ENCODE results near the gene ATP6V1E1.

ATP6V1E1 gene

DNA sequence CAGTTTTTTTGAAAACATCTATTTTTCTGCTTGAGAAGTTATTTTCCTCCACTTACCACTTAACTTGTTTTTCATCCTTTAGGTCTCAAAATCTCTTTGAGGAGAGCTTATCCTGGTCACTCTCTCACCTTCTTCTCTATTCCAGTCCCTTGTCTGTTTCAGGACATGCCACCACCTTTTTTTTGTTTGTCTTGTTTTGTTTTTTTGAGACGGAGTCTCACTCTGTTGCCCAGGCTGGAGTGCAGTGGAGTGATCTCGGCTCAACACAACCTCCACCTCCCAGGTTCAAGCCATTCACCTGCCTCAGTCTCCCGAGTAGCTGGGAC lies 5.4 kb upstream of the ATP6V1E1 start:
- no peak for DNase-seq (ENCODE audit: low read depth)

DNA sequence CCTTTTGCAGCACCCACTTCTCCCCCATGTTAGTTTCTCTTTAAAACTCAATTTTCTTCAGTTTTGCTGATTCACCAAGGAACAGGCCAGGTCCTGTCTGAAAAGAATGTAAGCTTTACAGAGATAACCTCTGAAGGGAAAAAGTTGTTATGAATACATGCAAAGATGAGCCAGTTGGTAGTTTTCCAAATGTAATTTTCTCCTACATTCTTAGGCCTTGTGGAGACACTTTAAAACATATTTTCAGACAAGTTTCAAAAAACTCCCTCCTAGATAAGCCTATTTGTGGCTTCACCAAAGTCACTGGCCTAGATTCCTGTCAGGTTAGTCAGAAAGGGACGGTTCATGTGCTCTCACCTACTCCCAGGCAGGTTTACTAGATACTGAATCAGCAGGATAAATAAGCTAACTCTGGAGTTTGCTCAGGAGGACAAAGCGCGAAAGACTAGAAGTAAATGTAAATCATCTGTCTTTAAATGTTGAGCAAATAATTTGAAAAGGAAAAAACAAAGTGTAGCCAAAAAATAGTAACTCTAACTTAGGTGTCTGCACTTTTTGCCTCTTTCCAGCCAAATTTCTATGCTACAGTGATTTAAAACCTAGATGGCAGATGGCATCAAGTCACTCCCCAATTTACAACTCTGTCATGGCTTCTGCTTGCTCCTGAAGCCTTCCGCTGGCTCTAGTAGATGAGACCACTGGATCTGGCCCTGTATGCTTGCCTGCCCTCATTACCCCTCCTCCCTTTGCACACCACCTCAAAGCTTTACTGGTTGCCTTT lies 4.9 kb upstream of the ATP6V1E1 start:
- no peak for DNase-seq (ENCODE audit: low read depth)

DNA sequence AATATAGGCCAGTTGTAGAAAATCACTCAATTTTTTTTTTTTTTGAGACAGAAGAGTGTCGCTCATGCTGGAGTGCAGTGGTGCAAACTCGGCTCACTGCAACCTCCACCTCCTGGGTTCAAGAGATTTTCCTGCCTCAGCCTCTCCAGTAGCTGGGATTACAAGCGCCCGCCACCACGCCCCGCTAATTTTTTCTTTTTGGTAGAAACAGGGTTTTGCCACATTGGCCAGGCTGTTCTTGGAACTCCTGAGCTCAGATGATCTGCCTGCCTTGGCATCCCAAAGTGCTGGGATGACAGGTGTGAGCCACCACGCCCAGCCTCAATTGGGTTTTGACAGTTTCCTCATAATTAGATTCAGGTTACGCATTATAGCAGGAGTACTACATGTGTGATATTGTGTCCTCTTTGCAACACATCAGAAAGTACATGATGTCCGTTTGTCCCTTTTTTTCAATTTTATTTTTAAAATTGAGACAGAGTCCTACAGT lies 2.6 kb upstream of the ATP6V1E1 start:
- DNase-seq (ENCODE audit: low read depth), result no peak

DNA sequence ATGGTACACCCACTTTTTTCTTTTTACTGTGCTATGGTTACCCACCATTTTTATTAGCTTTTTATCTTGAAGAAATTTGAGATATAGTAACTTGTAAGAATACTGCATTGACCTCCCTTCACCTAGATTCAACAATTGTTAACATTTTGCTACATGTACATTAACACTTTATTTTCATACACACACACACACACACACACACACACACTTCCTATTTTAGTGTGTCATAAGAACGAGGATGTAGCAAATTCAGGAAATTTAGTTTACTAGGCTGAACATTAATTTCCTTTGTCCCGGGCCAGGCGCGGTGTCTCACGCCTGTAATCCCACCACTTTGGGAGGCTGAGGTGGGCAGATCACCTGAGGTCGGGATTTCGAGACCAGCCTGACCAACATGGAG lies 1.1 kb upstream of the ATP6V1E1 start:
- DNase-seq (ENCODE audit: low read depth), result no peak

DNA sequence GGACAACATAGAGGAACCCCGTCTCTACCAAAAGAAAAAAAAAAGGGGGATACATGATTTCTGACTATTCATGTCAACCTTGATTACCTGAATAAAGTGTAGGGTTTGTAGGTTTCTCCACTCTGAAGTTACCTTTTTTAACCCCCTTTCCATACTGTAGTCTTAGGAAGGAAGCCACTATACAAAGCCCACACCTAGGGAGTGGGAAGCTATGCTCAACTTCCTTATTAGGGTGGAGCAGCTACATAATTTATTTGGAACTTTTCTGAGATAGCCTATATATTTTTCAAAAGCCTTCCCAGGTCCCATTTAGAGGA lies 582 bp upstream of the ATP6V1E1 start:
- DNase-seq (ENCODE audit: low read depth), result no peak

DNA sequence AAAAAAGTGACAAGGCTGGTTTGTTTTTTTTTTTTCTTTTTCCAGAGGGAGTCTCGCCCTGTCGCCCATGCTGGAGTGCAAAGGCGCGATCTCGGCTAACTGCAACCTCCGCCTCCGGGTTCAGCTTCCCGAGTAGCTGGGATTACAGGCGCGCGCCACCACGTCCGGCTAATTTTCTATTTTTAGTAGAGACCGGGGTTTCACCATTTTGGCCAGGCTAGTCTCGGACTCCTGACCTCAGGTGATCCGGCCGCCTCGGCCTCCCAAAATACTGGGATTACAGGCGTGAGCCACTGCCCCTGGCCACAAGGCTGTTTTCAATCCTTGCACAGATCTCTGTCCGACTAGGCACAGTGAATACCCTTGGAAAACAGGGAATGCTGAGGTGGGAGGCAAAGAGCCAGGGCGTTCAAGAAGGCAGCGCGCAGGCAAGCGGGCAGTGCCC lies 566 bp downstream of the ATP6V1E1 start:
- DNase-seq (ENCODE audit: low read depth), result no peak

DNA sequence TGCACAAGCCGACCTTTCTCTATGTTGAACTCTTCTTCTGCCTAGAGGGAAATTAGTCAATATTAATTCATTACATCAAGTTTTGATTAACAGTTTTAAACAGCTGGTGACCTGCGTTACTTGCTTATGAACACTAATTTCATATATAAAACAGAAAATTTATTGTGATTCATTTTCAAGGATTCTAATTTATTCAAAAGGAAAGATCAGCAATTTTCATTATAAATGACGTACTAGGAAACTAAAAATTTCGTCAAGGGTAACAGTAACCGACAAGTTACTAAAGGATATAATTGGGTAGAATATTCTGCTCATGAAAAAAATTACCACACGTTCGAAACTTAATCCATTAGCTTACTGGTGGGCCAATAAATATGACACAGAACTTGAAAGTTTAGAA lies 15.3 kb downstream of the ATP6V1E1 start:
- DNase-seq (ENCODE audit: low read depth), result no peak

DNA sequence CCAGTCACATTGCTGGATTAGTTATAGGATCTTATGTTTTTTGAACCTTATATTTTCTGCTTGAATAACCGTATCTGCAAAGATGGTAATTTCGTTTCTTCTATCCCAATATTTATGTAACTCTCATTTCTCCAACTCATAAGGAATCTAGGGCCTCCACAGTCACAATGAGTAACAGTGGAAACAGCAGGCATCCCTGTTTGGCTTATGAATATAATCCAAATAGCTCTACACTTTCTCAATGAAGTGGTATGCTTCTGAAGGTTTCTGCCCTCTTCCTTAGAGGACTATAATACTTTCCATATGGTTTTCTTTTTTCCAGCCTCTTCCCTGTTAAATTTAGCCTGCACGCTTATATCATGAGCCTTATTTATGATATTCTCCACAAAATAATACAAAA lies 16.5 kb downstream of the ATP6V1E1 start:
- DNase-seq (ENCODE audit: low read depth), result no peak

DNA sequence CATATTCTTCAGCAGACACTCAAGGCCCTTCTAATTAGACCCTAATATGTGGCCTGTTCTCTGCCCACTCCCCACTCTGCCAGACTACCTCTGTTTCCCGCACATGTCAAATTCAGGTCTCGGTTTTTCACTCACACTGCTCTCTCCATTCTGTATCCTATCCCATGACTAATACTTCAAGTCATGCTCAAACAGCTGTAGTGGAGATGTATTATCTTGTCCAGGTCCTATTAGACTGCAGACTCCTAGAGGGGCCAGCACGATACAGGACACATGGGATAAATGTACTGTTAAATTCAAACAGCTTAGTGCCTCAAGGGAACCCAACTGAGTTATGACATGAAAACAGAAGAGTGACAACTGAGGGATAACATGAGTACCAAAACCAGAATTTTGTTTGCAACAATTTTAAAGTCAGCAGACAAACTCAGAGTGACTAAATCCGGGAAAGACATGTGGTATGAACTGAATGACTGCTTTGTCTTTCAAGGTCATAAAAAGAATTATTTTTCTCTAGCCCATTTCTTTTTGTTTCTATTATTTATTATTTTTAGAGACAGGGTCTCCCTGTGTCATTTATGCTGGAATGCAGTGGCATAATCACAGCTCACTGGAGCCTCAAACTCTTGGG lies 20.5 kb downstream of the ATP6V1E1 start:
- DNase-seq (ENCODE audit: low read depth), result no peak

DNA sequence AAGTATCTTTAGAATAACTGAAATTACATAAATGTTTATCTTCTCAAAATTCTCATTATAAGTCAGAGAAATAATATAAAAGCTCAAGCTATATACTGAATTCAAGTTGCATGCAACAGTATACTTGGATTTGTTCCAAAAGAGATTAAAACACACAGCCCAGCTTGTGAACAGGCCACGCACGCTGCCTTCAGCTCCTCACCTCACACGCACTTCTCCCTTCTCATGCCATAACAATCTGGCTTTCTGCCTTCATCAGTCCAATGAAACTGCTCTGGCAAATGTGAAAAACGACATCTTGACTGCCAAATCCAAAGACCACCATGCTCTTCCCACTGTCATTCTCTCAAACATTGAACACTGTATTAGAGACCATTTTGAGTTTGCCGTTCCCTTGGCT lies 22.1 kb downstream of the ATP6V1E1 start:
- no peak for DNase-seq (ENCODE audit: low read depth)

DNA sequence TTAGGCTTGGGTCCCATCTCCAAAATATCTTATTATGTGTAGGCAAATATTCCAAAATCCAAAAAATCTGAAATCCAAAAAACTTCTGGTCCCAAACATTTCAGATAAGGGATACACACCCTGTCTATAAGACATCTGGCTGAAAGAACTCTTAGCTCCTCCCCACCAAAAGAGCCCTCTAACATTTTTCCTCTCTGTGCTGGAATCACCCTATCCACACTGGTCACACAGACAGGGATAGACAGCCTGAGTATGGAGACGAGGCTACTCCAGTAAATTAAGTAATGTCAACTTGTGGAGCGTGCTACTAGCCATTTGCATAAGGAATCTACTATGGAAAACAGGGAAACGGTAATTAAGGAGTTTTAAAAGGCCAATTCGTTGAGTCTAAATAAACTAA lies 24.9 kb downstream of the ATP6V1E1 start:
- no peak for DNase-seq (ENCODE audit: low read depth)

DNA sequence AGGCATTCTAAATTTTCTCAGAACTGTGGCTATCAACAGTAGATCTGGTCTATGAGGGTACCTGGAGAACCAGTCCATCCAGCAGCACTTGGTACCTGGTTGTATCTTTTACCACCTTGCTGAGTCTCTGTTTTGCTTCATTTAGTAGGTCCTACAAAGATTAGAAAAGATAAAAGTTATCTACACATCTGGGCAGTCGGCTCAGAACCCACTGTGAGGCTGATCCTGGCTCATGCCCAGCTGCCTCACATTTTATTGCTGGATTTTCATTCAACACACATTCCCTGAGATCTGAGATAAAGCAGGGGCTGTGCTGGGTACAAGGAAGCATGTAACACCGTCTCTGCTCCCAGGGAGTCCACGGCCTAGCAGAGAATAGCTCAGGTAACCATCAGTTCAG lies 27.5 kb downstream of the ATP6V1E1 start:
- no peak for DNase-seq (ENCODE audit: low read depth)

DNA sequence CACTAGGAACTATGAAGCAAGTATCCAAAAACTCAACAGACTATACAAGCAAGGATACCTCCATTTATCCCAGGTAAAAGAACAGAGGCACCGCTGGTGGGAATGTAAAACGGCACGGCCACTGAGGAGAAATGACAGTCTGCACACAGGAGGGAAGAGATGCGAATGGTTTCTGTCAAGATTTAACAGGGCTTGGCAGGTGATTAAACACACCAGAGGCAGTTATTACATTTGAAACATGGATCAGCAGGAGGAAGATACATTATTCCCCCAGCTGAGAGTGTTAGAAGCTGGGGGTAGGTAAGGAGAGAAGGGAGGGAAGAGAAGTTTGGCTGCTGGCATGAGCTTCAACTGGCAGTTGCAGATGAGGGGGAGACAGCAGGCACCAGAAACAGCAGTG lies 30.2 kb downstream of the ATP6V1E1 start:
- DNase-seq (ENCODE audit: low read depth), result no peak

DNA sequence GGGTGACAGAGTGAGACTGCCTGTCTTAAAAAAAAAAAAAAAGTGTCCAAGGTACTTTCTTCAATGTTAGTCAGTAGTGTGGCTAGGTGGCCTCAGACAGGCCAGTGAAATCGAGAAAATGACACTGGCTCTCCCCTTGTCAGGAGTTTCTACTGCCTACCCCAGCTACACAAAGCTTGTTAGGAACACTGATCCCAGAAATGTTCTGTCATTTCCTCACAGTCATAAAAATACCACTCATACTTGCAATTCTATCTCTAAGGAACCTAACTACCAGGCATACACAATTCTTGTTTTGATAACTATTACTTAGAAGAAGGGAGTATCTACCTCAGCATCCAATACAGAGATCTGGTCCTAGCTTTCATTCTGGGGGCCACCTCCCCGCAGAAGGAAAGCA lies 31.3 kb downstream of the ATP6V1E1 start:
- DNase-seq (ENCODE audit: low read depth), result no peak

DNA sequence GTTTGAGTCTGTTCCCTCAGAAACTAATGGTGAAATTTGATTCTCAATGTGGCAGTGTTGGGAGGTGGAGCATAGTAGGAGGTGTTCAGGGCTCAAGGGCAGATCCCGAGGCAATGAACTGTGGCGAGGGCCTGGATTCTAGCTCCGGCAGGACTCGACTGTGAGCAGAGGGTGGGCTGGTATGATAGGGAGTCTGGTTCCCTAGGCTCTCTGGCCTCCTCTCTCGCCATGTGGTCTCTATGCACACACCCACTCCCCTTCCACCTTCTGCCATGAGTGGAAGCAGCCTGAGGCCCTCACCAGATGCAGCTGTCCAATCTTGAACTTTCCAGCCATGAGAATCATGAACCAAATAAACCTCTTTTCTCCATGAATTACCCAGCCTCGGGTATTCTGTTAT lies 32.3 kb downstream of the ATP6V1E1 start:
- DNase-seq (ENCODE audit: low read depth), result no peak

DNA sequence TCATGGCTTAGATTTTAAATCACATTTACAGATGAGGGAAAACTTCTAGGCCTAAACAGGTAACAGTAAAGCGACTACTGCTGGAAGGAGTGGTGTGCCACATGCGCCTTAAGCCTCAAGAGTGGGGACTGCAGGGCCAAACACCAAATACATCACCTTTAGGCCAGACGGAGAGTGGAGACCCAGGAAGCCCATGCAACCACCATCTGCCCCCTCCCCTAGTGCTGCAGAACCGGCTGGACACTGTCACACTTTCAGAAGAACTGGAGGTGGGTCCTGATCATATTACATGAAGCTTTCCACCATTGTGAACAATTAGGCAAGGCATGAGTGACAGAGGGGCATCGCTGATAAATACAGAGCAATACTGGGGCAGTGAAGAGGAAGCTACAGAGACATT lies 36.3 kb downstream of the ATP6V1E1 start:
- no peak for DNase-seq (ENCODE audit: low read depth)

DNA sequence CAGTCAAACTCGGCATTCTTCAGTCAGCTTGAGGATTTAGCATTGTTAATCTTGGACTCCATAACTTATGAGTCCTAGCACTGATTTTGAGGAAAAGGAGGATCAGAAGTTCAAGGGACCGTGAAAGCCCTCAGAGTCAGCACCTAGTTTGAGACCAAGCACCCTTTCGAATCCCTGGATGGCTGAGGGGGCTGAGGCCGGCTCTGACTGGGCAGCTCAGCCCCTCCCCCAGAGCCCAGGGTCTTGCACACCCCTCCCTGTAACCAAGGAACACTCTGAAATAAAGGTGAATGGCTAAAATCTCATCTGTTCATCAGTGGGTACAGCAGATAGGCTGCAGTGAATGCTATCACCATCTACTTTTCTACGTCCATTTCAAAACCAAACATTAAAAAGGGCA lies 38.0 kb downstream of the ATP6V1E1 start:
- DNase-seq (ENCODE audit: low read depth), result no peak

DNA sequence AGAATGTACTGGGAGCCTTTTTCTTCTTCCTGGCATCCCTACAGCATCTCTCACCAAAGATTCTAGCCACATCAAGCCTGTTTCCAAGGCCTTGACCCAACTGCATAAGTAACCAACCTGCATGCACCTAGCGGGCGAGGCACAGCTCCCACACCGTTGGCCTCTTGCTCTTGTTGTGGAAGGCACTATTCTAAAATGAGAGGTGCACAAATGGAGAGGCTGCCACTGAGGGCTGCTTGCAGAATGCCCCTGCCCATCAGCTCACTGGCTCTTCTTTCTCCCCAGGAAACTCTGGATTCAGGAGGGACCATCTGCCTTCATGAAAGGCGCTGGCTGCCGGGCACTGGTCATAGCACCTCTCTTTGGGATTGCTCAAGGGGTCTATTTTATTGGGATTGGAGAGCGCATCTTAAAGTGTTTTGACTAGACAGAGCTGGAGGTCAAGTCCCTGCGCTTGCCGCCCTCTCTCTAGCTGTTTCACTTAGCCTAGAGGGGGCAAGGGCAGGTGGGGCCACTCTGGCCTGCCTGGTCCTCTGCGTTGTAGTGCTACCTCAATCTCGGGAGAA lies 38.7 kb downstream of the ATP6V1E1 start:
- no peak for DNase-seq (ENCODE audit: low read depth)

DNA sequence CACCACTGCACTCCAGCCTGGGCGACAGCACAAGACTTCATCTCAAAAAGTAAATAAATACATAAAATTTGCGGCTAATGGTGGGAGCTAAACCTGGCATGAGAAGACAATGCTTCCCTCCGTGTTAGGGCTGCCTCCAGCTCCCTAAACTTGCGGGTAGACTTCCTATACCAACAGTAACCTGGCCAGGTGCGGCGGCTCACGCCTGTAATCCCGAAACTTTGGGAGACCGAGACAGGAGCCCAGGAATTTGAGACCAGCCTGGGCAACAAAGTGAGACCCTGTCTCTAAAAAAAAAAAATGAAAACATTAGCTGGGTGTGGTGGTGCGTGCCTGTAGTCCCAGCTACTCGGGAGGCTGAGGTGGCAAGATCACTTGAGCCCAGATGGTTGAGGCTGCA lies 39.9 kb downstream of the ATP6V1E1 start:
- DNase-seq (ENCODE audit: low read depth), result no peak

DNA sequence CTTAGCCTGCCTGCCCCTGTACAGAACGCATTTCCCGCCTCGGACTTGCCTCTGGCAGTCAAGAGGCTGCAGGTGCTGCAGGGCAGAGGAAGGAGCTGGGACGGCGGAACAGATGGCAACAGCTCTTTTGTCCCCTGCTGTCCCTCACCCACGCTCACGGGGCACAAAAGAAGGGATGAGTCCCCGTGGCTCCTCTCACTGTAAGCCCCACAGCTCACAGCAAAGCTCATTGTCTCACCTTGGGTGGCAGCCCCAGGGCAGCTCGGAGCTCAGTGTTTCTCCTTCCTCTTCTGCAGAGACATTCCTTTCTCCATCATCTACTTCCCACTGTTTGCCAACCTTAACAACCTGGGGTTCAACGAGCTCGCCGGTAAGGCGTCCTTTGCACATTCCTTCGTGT lies 40.9 kb downstream of the ATP6V1E1 start:
- DNase-seq (ENCODE audit: low read depth), result no peak

DNA sequence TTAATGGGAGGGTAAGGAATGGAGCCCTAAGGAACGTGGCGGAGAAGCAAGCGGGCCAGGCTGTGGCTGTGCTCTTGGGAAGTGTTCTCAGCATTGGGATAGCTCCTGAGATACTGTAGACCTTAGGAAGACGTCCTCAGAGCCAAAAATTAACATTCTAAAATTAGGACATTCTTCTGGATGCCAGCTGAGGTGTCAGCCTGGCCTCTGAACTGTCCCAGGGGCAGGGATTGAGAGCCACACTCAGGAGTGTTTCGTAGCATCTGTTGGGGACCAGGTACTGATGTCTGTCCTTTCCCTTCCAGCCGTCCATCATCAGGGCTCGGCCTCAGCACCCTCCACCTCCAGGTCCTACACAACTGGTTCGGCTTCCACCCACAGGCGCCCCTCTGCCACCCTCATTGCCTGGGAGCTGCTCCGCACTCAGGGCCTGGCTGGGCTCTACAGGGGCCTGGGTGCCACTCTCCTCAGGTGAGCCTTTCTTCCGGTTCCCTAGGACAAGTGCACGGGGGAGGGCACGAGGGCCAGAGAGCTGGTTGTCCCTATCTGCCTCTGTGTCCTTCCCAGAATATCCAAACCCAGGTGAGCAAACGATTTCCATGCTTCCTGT lies 41.6 kb downstream of the ATP6V1E1 start:
- DNase-seq (ENCODE audit: low read depth), result no peak

DNA sequence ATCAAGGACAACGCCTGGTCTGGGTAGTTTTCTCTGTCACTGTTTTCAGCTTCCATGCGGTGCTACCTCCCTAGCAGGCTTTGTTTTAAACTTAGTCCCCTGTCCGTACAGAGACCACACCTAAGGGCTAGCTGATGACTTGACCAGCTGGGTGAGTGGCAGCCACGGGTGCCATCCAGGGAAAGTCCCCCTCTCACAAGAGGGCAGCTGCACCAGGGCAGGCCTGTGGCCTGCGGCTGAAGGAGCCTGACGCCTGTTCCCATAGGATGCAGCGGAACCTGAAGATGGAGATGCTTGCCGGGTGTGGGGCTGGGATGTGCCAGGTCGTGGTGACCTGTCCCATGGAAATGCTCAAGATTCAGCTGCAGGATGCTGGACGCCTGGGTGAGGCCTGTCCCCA lies 45.4 kb downstream of the ATP6V1E1 start:
- DNase-seq (ENCODE audit: low read depth), result no peak

DNA sequence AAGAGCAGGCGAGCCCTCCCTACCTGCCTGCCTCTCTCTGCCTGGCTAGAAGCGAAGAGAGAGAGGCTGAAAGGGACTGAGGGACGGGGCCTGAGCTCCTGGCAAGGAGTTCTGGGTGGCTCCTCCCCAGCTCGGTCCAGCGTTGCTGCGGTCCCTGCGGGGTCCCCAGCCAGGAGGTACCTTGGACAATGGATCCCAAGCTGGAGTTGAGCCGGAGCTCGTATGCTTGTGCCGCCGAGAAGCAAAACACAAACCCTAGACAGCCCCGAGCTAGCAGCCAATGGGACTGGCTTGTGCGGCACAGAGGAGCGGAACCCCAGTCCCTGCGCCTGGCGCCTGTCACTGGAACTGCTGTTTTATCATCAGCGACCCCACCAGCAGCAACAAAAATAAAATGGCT lies 46.9 kb downstream of the ATP6V1E1 start:
- DNase-seq (ENCODE audit: low read depth), result no peak
